Karpas-422 (cell line): Measurements from ENCODE around the gene ARFIP2. TPM values are rescaled to one million over a fixed set of nuclear protein-coding genes. Genes with fewer than 3 reads are reported as not detected.

Experiments used
- DNase-seq: peaks from one replicate; pipeline ENCODE4 v3.0.0-alpha.2; 2015
- H2AFZ ChIP-seq: fragments of 200-600 bp; sonication (generic); 2 replicates; pipeline ENCODE4 v1.6.1; 2014; ENCODE audit warnings: antibody characterized with exemption, low read length, mixed read lengths
- H3K27ac ChIP-seq: fragments of 200-600 bp; sonication (generic); 2 replicates; pipeline ENCODE4 v1.5.1; 2014; ENCODE audit warnings: mild to moderate bottlenecking, low read length, moderate library complexity
- H3K27me3 ChIP-seq: fragments of 200-600 bp; sonication (generic); 2 replicates; pipeline ENCODE4 v1.6.1; 2014; ENCODE audit warnings: low read length, mixed read lengths
- H3K36me3 ChIP-seq: fragments of 200-600 bp; sonication (generic); 2 replicates; pipeline ENCODE4 v1.6.1; 2014; ENCODE audit warnings: low read length, mixed read lengths; ENCODE audit not compliant: insufficient read depth
- H3K4me1 ChIP-seq: fragments of 200-600 bp; sonication (generic); 2 replicates; pipeline ENCODE4 v1.6.1; 2014; ENCODE audit warnings: mild to moderate bottlenecking, low read length, mixed read lengths
- H3K4me2 ChIP-seq: fragments of 200-600 bp; sonication (generic); 2 replicates; pipeline ENCODE4 v1.6.1; 2014; ENCODE audit warnings: low read length, low read depth, mild to moderate bottlenecking; ENCODE audit not compliant: poor library complexity, severe bottlenecking
- H3K4me3 ChIP-seq: fragments of 200-600 bp; sonication (generic); 2 replicates; pipeline ENCODE4 v1.5.1; 2014; ENCODE audit warnings: mild to moderate bottlenecking, antibody characterized with exemption, low read length, mixed read lengths
- H3K79me2 ChIP-seq: fragments of 200-600 bp; sonication (generic); 2 replicates; pipeline ENCODE4 v1.6.1; 2014; ENCODE audit warnings: mild to moderate bottlenecking, low read length, mixed read lengths
- H3K9ac ChIP-seq: fragments of 200-600 bp; sonication (generic); 2 replicates; pipeline ENCODE4 v1.6.0; 2014; ENCODE audit warnings: low read length
- H3K9me2 ChIP-seq: fragments of 200-600 bp; sonication (generic), shearing (Covaris generic); replicated peaks from 2 replicates; pipeline ENCODE4 v1.6.0; 2014; ENCODE audit warnings: mild to moderate bottlenecking, low read length, moderate library complexity; ENCODE audit not compliant: insufficient read depth
- H3K9me3 ChIP-seq: fragments of 300-700, 200-600 bp; sonication (generic); 2 replicates; pipeline ENCODE4 v1.6.1; 2014; ENCODE audit warnings: low read length, mixed read lengths
- H4K20me1 ChIP-seq: fragments of 200-600 bp; sonication (generic); 2 replicates; pipeline ENCODE4 v1.6.1; 2014; ENCODE audit warnings: mild to moderate bottlenecking, antibody characterized with exemption, low read length, low read depth; ENCODE audit not compliant: insufficient read depth
- total RNA-seq: library from RNA; depleted of rRNA; stranded (reverse); fragments of >200 nt; shearing (Covaris generic); gene quantifications from 2 replicates; pipeline ENCODE4 v1.2.3, GENCODE V29; 2014; ENCODE audit warnings: low replicate concordance; rRNA removed

Gene ARFIP2
- total RNA-seq, 1 experiment from 2014 or later = 36.3 TPM

- Histone ChIP-seq H4K20me1 (no peaks in the 10 kb centered on the region), H3K27ac (no peak overlapping the region), H2AFZ (no peak overlapping the region), H3K9ac (no peak overlapping the region), H3K27me3 (no peaks in the 10 kb centered on the region), H3K36me3 (no peaks in the 10 kb centered on the region), H3K4me1 (peaks cover 28% of the 10 kb centered on the region), H3K9me3 (no peaks in the 10 kb centered on the region), H3K4me2 (no peak overlapping the region), H3K9me2 (no peaks in the 10 kb centered on the region), H3K4me3 (no peak overlapping the region), H3K79me2 (no peaks in the 10 kb centered on the region)
- DNase-seq = no peak
Observed at GRCh38 chr11:6437423-6437822, 43.7 kb downstream of the ARFIP2 start.

DNA sequence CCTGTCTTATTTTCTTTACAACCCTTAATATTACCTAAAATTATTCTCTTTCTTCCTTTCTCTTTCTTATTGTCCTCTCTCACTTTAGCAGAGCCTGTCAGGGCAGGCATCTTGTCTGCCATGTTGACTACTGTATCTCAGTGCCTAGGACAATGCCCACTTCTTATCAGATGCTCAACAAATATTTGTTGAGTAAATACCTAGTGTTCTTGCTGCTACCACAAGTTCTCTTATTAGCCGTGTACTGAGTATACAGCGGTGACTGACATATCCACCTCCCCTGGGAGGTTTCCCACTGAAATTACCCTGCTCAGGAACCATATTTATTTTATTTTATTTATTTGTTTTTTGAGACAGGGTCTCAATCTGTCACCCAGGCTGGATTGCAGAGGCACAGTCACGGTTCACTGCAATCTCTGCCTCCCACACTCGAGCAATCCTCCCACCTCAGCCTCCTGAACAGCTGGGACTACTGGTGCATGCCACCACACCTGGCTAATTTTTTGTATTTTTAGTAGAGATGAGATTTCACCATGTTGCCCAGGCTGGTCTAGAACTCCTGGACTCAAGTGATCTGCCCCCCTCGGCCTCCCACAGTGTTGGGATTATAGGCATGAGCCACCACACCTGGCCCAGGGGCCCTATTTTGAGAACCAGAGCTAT is 47.0 kb downstream of the ARFIP2 start:
- peaks cover 28% of the 10 kb centered on the region for H3K4me1 ChIP-seq
- H3K9ac ChIP-seq = no peak overlapping the region
- no peak overlapping the region for H3K4me3 ChIP-seq
- no peaks in the 10 kb centered on the region for H3K27me3 ChIP-seq
- no peak overlapping the region for H3K4me2 ChIP-seq
- no peaks in the 10 kb centered on the region for H3K9me2 ChIP-seq
- H3K36me3 ChIP-seq = no peaks in the 10 kb centered on the region
- H3K9me3 ChIP-seq = no peaks in the 10 kb centered on the region
- H4K20me1 ChIP-seq = no peaks in the 10 kb centered on the region
- no peak overlapping the region for H3K27ac ChIP-seq
- no peak for DNase-seq
- no peak overlapping the region for H2AFZ ChIP-seq
- H3K79me2 ChIP-seq = no peaks in the 10 kb centered on the region

DNA sequence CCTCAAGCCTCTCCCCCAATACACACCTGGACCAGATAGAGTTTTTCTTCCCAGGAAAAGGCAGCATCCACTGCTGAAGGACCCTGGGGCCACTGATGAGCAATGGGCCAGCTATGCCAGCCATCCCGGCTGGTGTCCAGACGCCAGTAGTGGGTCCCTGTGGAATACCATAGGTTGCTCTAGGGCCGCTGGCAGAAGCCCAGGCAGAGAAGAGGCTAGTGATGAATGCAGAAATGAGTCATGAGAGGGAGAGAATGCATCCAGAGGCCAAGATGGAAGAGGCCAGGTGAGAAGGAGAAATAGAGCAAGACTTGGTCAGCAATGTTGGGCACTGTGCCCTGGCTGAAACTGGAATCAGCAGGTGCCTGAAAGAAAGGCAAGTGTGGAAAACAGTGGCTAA is 49.3 kb downstream of the ARFIP2 start:
- Histone ChIP-seq H3K79me2 (no peaks in the 10 kb centered on the region), H3K9ac (no peak overlapping the region), H3K9me3 (no peaks in the 10 kb centered on the region), H3K4me1 (peaks cover 22% of the 10 kb centered on the region), H2AFZ (no peak overlapping the region), H3K36me3 (no peaks in the 10 kb centered on the region), H3K27me3 (no peaks in the 10 kb centered on the region), H3K27ac (no peak overlapping the region), H4K20me1 (no peaks in the 10 kb centered on the region), H3K9me2 (no peaks in the 10 kb centered on the region), H3K4me3 (no peak overlapping the region), H3K4me2 (no peak overlapping the region)
- no peak for DNase-seq

- DNase-seq = no peak
Observed at GRCh38 chr11:6427516-6427915, 53.6 kb downstream of the ARFIP2 start.

More at GRCh38 chr11:6427516-6427915, 53.6 kb downstream of the ARFIP2 start:
- Histone ChIP-seq H3K27ac (no peak overlapping the region), H3K9ac (no peak overlapping the region), H3K36me3 (no peaks in the 10 kb centered on the region), H3K27me3 (no peaks in the 10 kb centered on the region), H3K79me2 (no peaks in the 10 kb centered on the region), H4K20me1 (no peaks in the 10 kb centered on the region), H2AFZ (no peak overlapping the region), H3K4me3 (no peak overlapping the region), H3K4me2 (no peak overlapping the region), H3K9me3 (no peaks in the 10 kb centered on the region), H3K9me2 (no peaks in the 10 kb centered on the region), H3K4me1 (no peaks in the 10 kb centered on the region)

Other genes with a start within 250 kb of the ARFIP2 start
- gene FHIP1B, start 246.7 kb downstream of the ARFIP2 start, total RNA-seq = 33.9 and 53.8 TPM in 2 replicates
- gene CNGA4, start 242.2 kb downstream of the ARFIP2 start, total RNA-seq = 1.7 and 2.0 TPM in 2 replicates
- not detected in 2 replicates for gene CCKBR, start 221.5 kb downstream of the ARFIP2 start, total RNA-seq
- not detected in 2 replicates for gene CAVIN3, start 160.8 kb downstream of the ARFIP2 start, total RNA-seq
- 2.3 and 2.9 TPM in 2 replicates for gene SMPD1, start 90.9 kb downstream of the ARFIP2 start, total RNA-seq
- not detected in 2 replicates for gene APBB1, start 62.2 kb downstream of the ARFIP2 start, total RNA-seq
- gene HPX, start 40.3 kb downstream of the ARFIP2 start, total RNA-seq = 0.22 TPM in 1 of 2 replicates, not detected in the other
- gene TRIM3, start 7.4 kb downstream of the ARFIP2 start, total RNA-seq = 13.3 and 20.4 TPM in 2 replicates
- 36.3 and 57.2 TPM in 2 replicates for gene TIMM10B, start 170 bp upstream of the ARFIP2 start, total RNA-seq
- 40.3 and 53.5 TPM in 2 replicates for gene DNHD1, start 15.9 kb upstream of the ARFIP2 start, total RNA-seq
- 10.8 and 22.9 TPM in 2 replicates for gene RRP8, start 122.3 kb upstream of the ARFIP2 start, total RNA-seq
- gene ILK, start 122.4 kb upstream of the ARFIP2 start, total RNA-seq = 48.6 and 65.6 TPM in 2 replicates
- gene TAF10, start 130.9 kb upstream of the ARFIP2 start, total RNA-seq = 158 and 192 TPM in 2 replicates
- 41.5 and 45.5 TPM in 2 replicates for gene TPP1, start 138.1 kb upstream of the ARFIP2 start, total RNA-seq
- gene DCHS1, start 174.5 kb upstream of the ARFIP2 start, total RNA-seq = 0.04 and 0.11 TPM in 2 replicates
- 55.4 and 67.3 TPM in 2 replicates for gene MRPL17, start 202.0 kb upstream of the ARFIP2 start, total RNA-seq